IMR-90 (cell line): ENCODE measurements around the gene SHROOM4.

Experiments
- CHD1 ChIP-seq: IDR thresholded peaks from 2 replicates; pipeline ENCODE4 v1.6.1; 2012; ENCODE audit warnings: low read depth, low read length, improper control_type of control experiment
- CTCF ChIP-seq: conservative IDR thresholded peaks from 2 replicates; pipeline ENCODE4 v1.5.1; 2012; ENCODE audit warnings: mild to moderate bottlenecking, low read depth, low read length, improper control_type of control experiment
- MXI1 ChIP-seq: IDR thresholded peaks from 2 replicates; pipeline ENCODE4 v1.6.1; 2012; ENCODE audit warnings: low read depth, mild to moderate bottlenecking, low read length, moderate library complexity, borderline replicate concordance
- POLR2A ChIP-seq: IDR thresholded peaks from 2 replicates; pipeline ENCODE4 v1.6.1; 2012; ENCODE audit warnings: mild to moderate bottlenecking, low read depth, low read length

DNA sequence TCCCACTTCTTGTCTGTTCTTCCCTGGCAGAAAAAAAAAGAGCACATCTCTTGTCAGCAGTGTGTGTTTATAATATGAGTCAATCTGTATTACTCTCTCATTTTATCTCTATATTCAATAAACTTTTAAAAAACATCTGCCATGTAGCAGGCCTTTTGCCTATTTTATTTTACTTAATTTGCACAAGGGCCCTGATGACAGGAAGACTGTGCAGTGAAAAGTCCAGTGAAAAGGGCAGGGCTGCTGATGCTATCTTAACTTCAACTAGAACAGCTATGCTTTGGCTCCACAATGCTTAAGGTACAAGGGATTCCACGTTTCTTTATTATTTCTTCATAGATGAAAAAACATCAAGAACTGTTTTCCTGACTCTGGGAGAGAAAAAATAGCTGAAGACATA is 246.4 kb downstream of the SHROOM4 start:
- TF ChIP-seq POLR2A (no peak), CTCF (no peak), CHD1 (no peak), MXI1 (no peak)
